ENCODE data around the gene DCAF10.
"Not testable (repeated sequence)": the region's sequence is repeated elsewhere in the genome, so short reads cannot be mapped to it uniquely, and the experiment has no call there.

Gene DCAF10

GRCh38 chr9:37909326-37909725, 108.7 kb downstream of the DCAF10 start:
- no peak overlapping the region for H3K4me3 ChIP-seq (ENCODE audit: low read depth, low read length)
- TF ChIP-seq CTCF (conservative IDR thresholded peaks at IDR 0.05; ENCODE audit: low read depth, low read length), result no peak

GRCh38 chr9:37909836-37910235, 109.2 kb downstream of the DCAF10 start:
- not testable (repeated sequence) for DNase-seq (ENCODE audit: low read depth); H3K4me3 ChIP-seq (ENCODE audit: low read depth, low read length)

More at GRCh38 chr9:37909326-37909725, 108.7 kb downstream of the DCAF10 start:
- no peak for DNase-seq (ENCODE audit: low read depth)

- no peak overlapping the region for H3K4me3 ChIP-seq (ENCODE audit: low read depth, low read length)
- DNase-seq (ENCODE audit: low read depth), result no peak
These were observed 109.7 kb downstream of the DCAF10 start for GRCh38 chr9:37910271-37910670.

GRCh38 chr9:37911271-37911681, 110.7 kb downstream of the DCAF10 start:
- no peak for TF ChIP-seq CTCF (conservative IDR thresholded peaks at IDR 0.05; ENCODE audit: low read depth, low read length)
- DNase-seq (ENCODE audit: low read depth), result peak; percentile 96
- no peak overlapping the region for H3K4me3 ChIP-seq (ENCODE audit: low read depth, low read length)

More at GRCh38 chr9:37910271-37910670, 109.7 kb downstream of the DCAF10 start:
- TF ChIP-seq CTCF (conservative IDR thresholded peaks at IDR 0.05; ENCODE audit: low read depth, low read length), result no peak

- H3K4me3 ChIP-seq (ENCODE audit: low read depth, low read length), result no peak overlapping the region
- peak; percentile 74 for DNase-seq (ENCODE audit: low read depth)
- TF ChIP-seq CTCF (conservative IDR thresholded peaks at IDR 0.05; ENCODE audit: low read depth, low read length), result peak; percentile 97
These were observed 113.0 kb downstream of the DCAF10 start for GRCh38 chr9:37913480-37914153.

- no peak for DNase-seq (ENCODE audit: low read depth)
- TF ChIP-seq CTCF (conservative IDR thresholded peaks at IDR 0.05; ENCODE audit: low read depth, low read length), result no peak
- H3K4me3 ChIP-seq (ENCODE audit: low read depth, low read length), result no peak overlapping the region
These were observed 113.6 kb downstream of the DCAF10 start for GRCh38 chr9:37914154-37914551.

GRCh38 chr9:37914701-37915358, 114.2 kb downstream of the DCAF10 start:
- DNase-seq (ENCODE audit: low read depth), result no peak
- no peak overlapping the region for H3K4me3 ChIP-seq (ENCODE audit: low read depth, low read length)
- no peak for TF ChIP-seq CTCF (conservative IDR thresholded peaks at IDR 0.05; ENCODE audit: low read depth, low read length)
